GM18498 (cell line): ENCODE measurements around the gene MAPK11.

ENCODE experiments used
- ATAC-seq: cut with Tn5 transposase; IDR thresholded peaks from one replicate; pipeline ENCODE4 v1.9.1; 2021; ENCODE audit warnings: mild to moderate bottlenecking, moderate library complexity; ENCODE audit not compliant: unreplicated experiment

The MAPK11 gene

GRCh38 chr22:50262973-50263617 is 7.1 kb downstream of the MAPK11 start:
- no peak for ATAC-seq

GRCh38 chr22:50262460-50262911 is 7.7 kb downstream of the MAPK11 start:
- ATAC-seq, result no peak

DNA sequence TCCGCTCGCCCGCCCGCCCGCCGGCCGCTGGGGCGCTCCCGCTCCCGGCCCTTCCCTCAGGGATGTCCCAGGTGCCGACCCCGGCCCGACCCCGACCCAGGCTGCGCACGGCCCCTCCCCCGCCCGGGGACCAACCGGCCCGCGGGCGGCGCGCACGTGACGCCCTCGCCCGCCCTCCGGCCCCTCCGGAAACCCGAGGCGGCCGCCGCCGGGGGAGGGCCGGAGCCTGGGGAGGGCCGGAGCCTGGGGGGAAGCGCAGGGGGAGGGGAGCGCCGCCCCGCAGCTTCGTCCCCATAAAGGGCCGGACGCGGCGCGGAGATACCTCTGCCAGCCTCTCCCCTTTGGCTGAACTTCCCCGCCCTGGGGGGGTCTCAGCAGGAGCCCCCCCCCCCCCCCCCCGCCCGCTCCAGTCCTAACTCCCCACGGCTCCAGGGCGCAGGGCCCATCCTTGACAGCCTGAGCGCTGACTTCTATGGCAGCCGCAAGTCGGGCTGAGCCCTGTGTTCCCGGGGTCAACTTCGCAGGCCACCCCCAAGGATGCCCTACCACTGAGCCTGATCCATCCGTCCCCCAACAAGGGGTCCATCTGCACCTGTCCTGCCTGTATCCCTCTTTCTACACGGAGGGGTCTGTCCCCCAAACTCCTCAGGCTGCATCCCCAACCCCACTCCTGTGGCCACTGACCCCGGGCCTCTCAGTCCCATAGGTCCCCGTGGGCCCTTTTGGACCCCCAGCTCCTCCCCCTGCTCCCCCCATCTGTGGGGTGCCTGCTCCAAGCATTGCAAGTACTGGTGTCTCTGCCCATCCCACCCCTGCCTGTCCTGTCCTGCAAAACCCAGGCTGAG is 8.3 kb downstream of the MAPK11 start, which contains the start of gene MAPK12:
Gene MAPK12 (minus strand): TSS at position 69 of the 845 bp plus-strand sequence. CDS start 174 bp downstream, outside the sequence.
- no peak for ATAC-seq

DNA sequence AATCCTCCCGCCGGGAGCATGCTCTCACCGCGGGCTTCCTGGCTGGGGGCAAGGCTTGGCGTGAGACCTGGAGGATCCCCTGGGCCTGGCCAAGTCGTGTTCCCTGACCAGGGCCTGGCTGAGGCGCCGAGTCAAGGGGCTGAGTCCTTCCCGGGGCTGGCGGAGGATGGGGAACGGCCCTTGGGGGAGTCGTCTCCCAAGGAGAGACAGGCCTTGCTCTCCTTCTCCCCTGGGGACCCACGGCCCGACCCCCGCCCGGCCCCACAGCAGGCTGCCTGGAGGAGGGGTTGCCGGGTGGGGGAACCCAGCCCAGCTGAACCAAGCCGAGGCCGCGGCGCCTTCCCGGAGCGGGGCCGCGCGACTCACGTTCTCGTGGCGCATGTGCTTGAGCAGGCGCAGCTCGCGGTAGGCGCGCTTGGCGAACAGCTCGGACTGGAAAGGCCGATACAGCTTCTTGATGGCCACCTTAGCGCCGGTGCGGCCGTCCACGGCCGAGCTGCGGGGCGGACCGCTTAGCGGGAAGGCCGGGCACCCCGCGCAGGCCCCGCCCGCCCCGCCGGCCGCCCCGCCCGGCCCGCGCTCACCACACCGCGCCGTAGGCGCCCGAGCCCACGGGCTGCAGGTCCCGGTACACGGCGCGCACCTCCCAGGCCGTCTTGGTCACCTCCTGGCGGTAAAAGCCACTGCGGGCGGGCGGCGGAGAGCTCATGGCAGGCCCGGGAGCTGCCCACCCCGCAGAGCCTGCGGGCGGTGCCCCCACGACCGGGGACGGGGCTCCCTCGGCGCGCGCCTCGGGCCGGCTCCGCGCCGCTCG is 9.2 kb downstream of the MAPK11 start:
- no peak for ATAC-seq

DNA sequence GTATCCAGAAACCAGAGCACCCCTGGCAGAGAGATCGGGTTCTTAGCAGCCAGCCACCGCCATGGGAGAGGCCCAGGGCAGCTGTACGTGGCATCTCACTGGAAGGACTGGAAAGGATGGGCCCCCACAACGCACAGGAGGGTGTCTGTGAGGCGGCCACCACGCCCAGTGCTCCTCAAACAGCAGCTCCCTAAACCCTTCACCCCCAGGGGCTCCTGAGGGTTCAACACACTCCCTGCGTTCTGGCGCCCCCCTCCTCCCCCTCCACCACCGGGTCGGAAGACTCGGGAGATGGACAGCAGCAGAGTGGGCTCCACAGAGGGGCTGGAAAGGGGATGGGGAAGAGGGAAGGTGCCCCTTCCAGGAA is 9.8 kb downstream of the MAPK11 start:
- no peak for ATAC-seq

DNA sequence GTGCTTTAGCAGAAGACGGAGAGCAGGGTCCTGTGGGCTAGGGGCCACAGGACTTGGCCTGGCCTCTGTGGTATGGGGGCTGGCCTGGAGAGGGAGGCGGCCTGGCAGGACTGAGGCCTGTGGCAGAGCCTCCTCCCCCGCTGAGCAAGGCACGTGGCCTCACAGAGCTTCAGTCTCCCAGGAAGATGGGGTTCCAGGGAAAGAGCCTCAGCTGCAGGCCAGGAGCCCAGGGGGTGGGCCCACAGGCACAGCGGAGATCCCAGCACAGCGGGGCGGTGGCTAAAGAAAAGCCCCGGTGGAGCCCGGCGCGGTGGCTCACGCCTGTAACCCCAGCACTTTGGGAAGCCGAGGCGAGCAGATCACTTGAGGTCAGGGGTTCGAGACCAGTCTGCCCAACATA is 10.9 kb downstream of the MAPK11 start:
- ATAC-seq, result no peak

GRCh38 chr22:50258361-50259292 is 11.6 kb downstream of the MAPK11 start:
- no peak for ATAC-seq

GRCh38 chr22:50257451-50258360 is 12.5 kb downstream of the MAPK11 start:
- no peak for ATAC-seq

- ATAC-seq, result no peak
These were observed 13.1 kb downstream of the MAPK11 start for GRCh38 chr22:50257041-50257440.

DNA sequence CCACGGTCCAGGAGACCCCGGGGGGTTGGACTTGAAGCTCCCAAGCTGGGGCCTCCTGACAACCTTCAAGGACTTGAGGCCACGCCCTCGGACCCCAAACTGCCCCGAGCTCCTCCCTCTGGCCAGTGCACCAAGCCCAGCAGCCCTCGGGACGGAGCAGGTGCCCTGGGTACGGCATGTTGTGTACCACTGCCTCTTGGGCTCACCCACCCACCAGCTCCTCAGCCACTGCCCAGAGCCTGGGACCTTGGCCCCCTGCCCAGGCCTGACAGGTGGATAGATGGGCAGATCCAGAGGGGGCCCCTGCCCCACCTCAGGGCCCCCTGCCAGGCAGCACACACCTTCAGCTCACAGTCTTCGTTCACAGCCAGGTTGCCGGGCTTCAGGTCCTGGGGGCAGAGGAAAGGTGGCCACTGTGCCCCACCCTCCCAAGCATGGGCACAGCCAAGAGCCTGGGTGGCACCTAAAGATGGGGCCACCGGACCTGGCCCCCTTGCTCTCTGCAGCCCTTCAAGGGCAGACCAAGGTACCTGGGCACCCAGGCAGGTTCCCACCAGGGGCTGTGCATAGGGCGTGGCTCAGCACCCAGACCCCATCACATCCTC is 13.8 kb downstream of the MAPK11 start:
- ATAC-seq, result no peak

DNA sequence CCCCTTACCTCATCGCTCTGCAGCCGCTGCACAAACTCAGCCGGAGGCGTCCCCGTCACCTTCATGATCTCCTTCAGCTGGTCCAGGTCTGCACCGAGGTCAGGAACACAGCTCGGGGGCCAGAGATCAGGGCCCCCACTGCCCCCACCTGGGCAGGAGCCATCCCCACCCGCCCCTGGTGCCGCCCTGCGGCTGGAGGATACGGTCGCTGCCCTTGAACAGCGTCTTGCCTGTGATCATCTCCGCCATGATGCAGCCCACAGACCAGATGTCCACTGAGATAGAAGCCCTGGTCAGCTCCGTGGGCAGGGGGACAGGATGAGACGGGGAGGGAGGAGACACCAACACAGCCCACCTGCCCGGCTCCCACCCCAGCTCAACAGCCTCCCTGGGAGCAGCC is 14.6 kb downstream of the MAPK11 start:
- ATAC-seq, result no peak

- ATAC-seq, result no peak
These were observed 15.1 kb downstream of the MAPK11 start for GRCh38 chr22:50255099-50255498.

- ATAC-seq, result no peak
These were observed 16.2 kb downstream of the MAPK11 start for GRCh38 chr22:50253941-50254340.

DNA sequence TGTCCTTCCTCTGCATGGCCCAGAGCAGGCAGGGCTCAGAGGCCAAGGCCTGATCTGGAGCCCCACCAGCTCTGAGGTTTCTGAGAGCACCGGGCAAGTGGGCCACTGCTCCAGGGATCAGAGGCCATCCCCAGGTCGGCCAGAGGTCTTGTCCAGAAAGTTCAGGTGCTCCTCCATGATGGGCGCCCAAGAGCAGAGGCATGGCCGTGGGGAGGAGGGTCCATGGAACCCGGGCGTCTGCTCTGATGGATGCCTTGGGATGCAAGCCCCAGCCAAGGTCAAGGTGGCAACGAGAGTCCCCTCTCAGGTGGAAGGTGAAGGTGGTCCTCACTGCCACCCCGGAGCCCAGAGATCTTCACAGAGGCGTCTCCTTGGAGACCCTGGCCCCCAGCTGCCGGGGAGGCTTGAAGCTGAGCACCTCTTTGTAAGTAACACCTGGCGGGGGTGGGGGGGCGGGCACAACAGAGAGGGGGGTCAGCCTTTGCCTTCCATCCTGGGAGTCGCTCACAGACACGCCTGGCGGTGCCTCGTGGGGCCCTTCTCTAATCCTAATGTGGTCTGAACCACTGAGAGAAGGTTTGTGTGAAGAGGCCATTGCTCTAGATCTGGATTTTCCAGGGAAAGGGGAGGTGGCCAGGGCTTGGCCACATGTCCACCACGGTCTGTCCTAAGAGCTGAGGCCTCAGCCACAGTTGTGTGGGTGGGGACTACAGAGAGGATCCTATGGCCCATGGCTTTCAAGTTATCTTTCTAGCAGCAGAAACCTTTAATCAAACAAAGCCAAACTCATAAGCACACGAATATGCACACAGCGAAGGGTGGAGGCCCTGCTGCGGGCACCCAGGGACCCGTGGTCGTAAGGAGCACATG is 16.9 kb downstream of the MAPK11 start:
- no peak for ATAC-seq

GRCh38 chr22:50252082-50253045 is 17.8 kb downstream of the MAPK11 start:
- ATAC-seq, result no peak

- peak; percentile 2 for ATAC-seq
These were observed 18.6 kb downstream of the MAPK11 start for GRCh38 chr22:50251477-50252081.
